GM19467 (cell line): ENCODE data around the gene SNX4.

ENCODE experiments used
- ATAC-seq: cut with Tn5 transposase; IDR thresholded peaks from one replicate; pipeline ENCODE4 v1.9.1; 2021; ENCODE audit warnings: mild to moderate bottlenecking, moderate library complexity; ENCODE audit not compliant: unreplicated experiment

SNX4 gene

DNA sequence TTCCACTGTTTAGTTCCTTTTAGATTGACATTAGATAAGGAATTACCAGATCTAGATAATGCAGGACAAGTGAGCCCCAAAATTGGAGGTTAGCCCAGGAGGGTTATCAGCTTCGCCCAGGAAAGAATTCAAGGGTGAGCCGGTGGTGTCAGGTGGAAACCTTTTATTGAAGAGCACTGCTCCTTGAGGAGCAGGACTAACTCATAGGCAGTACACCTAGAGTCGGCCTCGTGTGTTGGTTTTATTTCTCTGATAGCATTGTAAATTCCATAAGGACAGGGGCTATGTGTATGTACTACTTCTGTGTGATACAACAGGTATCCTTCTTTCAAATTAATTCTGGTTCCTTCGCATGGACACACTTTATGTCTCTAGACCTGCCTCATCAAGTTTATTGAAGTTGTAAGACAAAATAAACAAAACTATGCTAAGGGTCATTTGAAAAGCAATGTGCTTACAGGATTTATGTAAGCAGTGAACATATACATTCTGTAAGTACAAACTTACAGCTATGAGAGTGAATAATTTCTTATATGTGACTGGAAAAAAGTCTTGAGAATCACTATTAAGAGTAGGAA lies 57.2 kb downstream of the SNX4 start:
- no peak for ATAC-seq

DNA sequence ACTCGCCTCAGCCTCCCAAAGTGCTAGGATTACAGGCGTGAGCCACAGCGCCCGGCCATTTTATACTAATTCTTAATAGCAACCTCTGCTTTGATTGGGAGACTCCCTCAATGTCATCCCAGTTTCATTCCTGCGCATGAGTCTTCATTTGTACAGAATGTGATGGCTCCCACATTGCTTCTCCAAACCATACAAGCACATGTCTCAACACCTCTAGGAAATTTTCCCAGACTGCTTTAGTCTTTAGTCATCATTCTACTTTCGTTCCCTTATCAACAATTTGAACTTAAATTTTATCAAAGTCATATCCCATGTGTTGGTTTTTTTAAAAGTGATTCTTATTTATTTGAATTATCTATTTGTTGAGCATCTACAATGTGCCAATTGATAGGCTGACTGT lies 58.1 kb downstream of the SNX4 start:
- ATAC-seq, result no peak

DNA sequence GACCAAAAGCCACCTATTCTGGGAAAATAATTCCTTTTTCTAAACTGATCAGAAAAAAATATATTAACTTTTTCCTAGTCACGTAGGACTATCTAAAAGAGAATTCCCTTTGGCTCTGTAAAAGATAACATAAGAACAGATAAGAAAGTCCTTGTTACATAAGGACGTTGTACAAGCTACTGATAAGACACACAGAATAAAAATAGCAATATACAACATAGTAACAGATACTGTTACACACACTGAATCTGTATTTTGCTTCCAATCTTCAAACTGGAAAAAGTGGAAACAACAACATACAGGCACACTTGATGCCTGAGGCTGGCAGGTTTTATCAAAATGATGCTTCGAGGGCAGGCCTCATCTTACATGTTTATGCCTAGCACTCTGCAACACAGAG lies 59.8 kb downstream of the SNX4 start:
- ATAC-seq, result no peak

DNA sequence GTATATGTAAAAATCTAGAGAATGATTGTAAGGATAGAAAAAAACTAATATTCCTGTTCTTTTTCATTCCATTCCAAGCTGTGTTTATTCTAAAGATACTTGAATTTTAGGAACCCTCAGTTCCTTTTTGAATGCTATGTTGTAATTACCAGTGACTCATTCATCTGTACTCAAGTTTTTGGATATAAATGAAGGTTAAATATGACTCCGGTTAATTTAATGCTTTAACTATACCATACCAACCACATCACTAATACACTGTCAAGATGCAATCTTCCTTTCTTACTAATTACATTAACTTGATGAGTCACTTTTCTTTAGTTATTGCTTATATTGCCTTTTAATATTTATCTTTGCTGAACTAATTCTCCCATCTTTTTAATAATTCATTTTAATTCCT lies 76.1 kb downstream of the SNX4 start:
- no peak for ATAC-seq

DNA sequence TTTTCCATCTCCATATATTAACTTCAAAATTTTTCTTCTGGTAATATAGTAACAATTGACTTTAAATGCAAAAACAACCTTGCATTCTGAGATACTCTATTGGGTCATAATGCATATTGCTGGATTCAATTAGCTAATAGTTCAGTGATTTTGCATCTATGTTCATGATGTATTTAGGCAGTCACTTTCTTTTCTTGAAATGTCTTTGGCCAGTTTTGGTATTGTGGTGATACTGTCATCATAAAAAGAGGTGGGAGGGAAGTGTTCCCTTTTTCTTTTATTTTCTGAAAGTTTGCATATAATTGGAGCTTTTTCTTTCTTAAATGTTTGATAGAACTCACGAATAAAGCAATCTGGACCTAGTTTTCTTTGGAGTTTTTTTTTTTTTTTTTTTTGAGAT lies 77.5 kb downstream of the SNX4 start:
- no peak for ATAC-seq

DNA sequence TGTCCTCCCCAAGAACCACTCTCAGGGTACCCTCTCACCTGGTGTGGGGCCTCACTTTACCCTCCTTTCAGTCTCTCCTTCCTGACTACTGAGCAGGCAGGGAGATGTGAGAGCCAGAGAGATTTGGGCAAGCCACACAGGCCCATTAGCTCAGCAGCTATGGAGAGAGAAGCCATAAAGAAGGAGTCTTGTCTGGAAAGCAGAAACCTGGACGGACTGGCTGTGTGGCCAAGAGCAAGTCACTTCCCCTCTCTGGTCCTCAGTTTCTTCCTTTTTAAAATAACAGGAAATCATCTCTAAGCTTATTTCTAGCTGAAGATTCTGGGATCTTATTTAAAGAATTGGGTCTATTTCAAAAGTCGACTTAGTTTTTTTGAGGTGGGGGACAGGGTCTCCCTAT lies 79.0 kb downstream of the SNX4 start:
- ATAC-seq, result no peak

DNA sequence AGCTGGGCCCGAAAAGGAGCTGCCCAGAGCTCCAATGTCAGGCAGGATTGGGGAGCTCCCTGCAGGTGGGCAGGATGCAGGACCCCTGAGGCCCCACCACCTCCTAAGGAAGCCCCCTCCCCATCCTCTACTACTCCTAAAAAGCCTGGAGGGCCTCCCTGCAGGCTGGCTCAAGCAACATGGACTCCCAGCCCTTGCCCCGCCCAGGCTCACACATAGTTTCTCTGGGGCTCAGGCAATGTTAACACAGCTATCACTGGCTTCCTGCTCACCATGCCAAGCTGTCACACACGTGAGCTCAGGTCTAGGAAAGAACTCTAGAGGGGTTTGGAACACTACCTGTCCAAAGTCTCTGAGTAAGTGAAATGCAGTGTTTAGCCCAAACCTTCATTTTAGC lies 79.4 kb downstream of the SNX4 start:
- no peak for ATAC-seq

DNA sequence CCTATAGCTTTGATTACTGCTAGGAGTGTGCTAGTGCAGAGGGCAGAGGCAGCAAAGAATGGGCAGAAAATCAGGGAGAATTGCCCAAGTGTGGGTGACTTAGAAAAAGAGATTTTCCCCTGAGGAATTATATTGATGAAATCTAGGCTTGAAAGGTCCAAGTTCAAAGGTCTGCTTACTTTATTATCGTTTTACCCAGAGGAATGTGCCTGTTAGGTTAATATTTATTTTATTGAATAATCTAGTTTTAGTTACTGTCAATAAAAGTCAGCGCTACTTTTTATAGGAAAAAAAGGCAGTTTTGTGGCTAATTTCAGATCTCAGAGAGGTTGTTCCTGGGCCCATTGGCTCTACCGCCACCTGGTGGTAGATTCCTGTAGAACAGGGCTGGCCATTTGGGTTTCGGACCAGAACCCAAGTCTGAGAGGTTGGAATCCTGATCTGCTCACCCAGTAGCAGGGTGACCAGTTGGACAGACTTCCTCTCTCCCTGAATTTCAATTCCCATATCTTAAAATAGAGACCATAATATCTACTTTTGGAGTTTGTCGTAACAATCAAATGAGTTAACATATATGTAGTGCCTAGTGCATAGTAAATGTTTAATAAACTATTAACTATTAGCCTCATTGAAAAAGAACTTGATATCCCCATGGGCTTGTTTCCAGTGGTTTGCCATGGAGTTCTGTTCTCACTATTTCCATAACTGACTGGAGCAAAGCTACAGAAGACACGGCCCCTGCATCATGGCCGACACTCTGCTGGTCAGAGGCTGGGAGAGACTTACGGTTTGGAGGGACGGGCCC lies 82.2 kb downstream of the SNX4 start:
- no peak for ATAC-seq

DNA sequence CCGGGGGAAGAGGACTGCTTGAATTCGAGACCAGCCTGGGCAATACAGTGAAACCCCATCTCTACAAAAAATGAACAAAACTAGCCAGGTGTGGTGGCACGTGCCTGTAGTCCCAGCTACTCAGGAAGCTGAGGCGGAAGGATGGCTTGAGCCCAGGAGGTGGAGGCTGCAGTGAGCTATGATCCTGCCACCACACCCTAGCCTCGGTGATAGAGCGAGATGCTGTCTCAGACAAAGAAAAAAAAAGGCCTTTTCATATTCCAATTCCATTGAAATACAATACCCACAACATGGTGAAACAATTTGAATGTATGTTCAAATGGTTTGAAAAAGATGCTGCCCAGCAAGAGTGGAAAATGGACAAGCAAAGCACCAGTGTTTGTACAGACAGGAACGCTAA lies 83.1 kb downstream of the SNX4 start:
- no peak for ATAC-seq

DNA sequence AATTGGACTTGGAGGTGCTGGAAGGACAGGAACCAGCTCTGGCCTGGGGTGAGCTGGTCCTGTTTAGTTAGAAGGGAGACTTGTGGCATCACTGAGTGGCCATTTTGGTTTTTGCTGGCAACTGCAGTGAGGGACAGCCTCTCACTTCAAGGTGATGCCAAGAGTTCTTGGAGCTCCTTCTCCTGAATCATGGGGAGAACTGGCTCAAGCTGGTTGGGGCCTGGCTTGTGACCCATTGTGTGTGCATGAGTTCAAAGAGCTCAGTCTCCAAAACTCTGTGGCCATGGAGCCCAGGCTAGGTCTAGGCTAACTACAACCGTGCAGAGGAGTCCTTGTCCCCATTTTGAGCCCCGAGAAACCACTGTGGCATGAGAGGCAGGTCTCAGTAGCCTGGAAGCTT lies 84.8 kb downstream of the SNX4 start:
- no peak for ATAC-seq

DNA sequence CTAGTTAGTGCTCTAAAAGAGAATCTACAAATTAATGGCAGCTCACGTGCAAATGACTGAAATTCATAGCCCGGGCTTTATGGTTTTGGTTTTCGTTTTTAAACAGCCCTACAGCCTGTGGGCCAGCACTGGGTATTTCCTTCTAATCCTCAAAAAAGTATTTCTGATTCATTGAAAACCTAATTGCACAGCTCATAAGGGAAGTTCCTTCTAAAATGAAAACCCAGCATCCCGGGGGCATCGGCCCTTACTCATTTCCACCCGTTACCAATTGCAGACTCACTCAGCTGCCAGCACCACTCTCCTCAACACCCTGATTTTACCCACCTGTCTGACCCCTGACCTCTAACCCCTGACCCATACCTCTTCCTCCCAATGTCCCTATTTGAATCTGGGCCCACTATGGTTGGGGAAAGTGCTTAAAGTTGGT lies 85.4 kb downstream of the SNX4 start:
- ATAC-seq, result no peak

DNA sequence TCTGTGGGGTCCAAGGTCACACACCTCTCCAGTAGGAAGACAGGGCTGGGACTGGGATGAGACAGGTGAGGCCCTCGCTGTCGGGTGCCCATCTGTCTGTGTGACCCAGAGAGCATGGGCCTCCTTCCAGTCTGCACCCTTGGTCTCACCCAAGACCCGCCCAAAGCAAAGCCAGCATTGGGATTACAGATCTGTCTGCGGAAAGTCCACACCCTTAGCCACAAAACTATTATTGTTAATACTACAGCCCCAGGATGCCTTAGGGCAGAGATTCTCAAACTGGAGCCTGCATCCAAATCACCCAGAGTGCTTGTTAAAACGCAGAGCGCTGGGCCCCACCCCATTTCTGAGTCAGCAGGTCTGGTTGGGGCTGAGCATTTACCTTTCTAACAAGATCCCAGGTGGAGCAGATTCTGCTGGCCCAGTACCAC lies 86.4 kb downstream of the SNX4 start:
- ATAC-seq, result no peak

DNA sequence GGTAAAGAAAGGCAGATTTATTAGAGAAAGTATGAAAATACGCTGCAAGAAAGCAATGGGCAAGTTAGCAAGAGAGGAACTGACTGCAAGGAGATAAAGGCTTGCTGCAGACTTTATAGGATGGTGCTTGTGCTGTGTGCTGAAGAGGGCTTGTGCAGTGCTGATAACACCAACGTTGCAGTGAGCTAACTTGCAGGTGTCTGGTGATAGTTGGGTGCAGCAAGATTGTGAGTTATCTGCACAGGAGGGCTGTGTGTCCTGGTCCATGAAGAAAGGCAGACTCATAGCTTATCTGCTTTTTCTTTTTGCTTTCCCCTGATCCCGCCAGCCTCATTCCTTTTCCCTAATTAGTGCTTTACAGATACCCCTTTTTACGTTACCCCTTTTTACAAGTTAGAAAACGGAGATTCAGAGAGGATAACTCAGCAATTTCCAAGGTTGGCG lies 86.9 kb downstream of the SNX4 start:
- ATAC-seq, result no peak

DNA sequence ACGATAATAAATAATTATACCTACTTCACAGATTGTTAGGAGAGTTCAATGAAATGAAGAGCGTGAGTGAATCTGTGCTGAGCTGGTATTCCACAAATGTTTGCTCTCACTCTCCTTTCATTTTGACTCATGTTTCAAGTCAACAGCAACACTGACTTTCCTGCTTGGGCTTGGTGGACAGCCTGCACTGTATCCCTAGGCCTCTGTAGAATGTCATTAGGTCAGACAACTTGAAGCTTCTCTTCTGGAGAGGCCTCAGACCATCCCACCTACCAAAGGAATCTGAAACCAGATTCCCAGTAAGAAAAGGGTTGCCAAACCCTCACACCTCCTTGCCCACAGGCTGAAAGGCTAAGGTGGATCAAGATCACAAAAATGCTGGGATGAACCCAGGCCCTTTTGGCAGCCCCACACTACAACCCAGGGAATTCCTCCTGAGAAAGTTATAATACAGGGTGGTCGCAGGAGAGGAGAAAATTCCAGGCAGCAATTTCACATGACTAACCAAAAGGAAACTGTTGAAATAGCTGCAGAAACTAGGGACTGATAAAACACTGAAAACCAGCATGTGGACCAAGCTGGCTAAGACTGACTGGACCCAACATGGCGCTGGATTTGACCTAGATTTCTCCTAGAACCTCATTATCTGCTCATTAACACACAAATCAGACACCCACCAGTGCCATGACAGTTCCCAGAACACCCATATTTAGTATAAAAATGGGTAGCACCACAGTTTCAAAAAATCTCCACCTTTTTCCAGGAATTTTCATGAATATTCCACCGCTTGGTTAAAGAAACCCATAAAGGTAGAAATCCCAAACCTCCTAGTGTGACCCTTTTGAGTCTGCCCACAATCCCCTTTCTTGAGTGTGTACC lies 87.9 kb downstream of the SNX4 start:
- no peak for ATAC-seq

DNA sequence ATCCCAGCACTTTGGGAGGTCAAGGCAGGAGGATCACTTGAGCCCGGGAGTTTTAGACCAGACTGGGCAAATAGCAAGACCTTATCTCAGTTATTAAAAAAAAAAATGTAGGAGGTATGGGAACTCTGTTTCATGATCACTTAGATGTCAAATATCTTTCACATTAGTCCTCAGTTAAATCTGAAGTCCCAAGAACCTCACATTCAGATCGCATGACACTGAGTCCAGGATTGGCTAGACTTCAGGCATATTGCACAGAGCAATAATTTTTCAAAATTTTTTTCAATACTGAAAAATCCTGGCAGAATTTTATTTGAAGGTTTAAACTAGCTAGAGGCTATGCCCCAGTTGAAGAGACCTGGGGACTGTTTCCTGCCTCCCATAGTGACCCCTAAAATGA lies 88.6 kb downstream of the SNX4 start:
- no peak for ATAC-seq

DNA sequence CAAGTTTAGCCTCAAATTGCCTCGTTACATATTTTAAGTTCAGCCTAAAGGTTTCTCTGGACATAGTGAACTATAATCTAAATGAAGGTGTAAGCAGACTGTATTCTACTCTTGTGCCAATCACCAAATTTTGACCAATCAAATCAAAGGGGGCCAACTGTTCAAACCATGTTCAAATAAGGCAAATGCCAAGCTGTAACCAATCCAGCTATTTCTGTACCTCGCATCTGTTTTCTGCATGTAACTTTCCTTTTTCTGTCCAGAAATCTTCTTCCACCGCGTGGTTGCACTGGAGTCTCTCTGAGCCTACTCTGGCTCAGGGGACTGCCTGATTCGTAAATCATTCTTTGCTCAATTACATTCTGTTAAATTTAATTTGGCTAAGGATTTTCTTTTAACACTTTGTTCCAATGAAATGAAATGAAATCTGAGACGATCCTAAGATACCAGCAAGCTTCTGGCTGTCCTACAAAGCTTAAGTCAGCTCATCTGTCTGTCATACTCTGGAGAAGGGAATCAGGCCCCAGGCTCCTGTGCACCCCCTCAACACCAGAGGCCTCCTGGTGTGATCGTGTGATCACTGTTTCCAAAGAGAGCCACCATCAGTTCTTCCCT lies 91.7 kb downstream of the SNX4 start:
- no peak for ATAC-seq

DNA sequence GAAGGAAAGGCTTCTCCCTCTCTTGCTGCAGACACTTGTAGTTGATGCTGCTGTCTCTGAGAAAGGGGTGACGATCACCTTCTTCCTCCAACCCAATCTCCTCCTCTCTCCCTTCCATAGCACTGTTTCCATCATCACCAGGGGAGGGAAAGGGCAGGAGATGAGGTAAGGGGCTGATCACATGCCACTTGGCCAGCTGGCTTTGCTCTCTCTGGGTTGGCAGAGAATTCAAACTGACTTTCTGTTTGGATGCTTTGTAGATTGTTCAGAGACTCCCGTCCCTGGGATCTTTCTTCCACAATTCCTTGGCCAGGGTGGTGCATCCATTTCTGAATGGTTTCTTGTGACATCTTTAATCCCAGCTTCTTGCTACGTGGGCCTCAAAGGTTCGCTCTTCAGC lies 101.7 kb downstream of the SNX4 start:
- no peak for ATAC-seq

DNA sequence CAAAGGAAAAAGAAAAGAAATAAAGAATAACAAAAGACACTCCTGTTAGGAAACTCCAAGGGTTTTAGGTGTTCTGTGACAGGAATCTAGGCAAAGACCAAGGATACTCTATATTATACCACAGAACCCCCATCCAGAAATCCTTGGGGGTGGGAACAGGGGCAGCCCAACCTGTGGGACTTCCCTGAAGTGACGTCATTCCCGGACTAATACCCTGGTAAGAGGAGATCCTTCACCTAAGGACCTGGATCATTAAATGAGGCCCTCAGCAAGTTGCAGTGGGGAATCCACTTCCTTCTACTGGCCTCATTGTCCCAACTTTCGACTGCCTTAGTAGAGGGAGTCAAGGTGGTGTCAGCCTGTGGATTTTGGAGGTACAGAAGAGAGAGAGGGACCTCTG lies 103.8 kb downstream of the SNX4 start:
- ATAC-seq, result no peak

DNA sequence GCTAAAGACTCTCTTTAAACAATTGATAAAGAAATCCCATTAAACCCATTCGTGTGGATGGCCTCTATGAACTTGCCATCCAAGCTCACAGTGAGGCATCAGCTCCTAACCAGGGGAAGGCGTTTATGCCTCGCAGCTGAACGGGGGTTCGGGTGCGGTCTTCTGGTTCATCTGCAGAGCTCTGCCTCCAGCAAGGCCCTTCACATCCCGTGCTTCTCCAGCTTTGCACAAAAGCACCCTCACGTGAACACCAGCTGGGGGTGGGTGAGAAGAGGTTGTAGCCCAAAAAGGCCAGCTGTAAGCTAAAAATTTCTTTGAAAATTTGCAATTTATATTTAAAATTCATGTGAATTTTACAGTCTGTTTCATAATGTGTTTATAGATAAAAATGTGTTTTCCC lies 105.3 kb downstream of the SNX4 start:
- ATAC-seq, result no peak

DNA sequence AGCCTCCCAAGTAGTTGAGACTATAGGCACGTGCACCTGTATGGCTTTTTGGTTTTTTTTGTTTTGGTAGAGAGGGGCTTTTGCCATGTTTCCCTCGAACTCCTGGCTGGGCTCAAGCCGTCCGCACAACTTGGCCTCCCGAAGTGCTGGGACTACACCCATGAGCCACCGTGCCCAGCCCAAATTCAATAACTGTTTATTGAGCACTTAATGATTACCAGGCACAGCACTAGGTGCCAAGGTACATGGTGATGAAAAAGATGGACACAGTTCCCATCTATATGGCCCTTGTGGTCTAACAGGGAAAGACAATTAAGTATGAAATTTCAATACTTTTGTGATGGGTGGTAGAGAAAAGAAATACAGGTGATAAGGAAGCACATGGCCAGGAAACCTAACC lies 109.1 kb downstream of the SNX4 start:
- ATAC-seq, result no peak

DNA sequence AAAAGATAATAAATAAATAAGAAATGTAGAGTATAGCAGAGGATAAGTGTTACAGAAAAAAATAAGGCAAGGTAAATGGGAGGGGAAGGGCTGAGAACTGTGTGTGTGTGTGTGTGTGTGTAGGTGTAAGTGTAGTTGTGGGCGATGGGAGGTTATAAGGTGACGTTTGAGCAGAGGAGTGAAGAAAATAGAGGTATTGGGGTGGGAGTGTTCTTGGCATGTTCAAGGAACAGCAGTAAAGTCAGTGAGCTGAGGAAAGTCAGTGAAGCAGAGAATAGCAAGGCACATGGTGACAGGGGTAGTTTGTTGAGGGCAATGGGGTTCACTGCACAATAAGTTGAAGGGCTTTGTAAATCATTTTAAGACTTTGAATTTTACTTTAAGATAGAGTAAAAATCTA lies 113.9 kb downstream of the SNX4 start:
- no peak for ATAC-seq
